ENCODE results near the gene TMA7. TPM values are rescaled to one million over a fixed set of nuclear protein-coding genes. Genes with fewer than 3 reads are reported as not detected.
A peak's percentile ranks its signal among the peaks of the same experiment; 100 is the strongest.

Gene TMA7
- total and polyA plus RNA-seq, 9 of the 15 experiments (the other 6 are each of a cell fraction or from before 2014, with no cell fraction given) = 209 to 1,003 (median 486) TPM

- TF ChIP-seq NR2C2 (CRISPR knock-in tag; IDR thresholded peaks at IDR 0.05) = no peak
- TF ChIP-seq NR2C2 (tag; IDR thresholded peaks at IDR 0.05) = peak; percentile 41; the same call in 1 of the 2 replicates
- TF ChIP-seq ZNF639 (CRISPR knock-in tag; conservative IDR thresholded peaks at IDR 0.05 in 1 of 2, IDR thresholded peaks at IDR 0.05 in 1 of 2) = 0 out of 4 replicates have a peak, but pooled peaks of 1 of the 2 experiments have one; percentile 29
- TF ChIP-seq HMGN3 (IDR thresholded peaks at IDR 0.05; ENCODE audit: borderline replicate concordance, extremely low read depth, insufficient read length, low read depth, low read length) = peak; percentile 17
- TF ChIP-seq CCNT2 (IDR thresholded peaks at IDR 0.05; ENCODE audit: borderline replicate concordance, extremely low read depth, insufficient read length, low read depth, low read length) = peak; percentile 38
- peak; percentile 51; the same call in 1 of the 2 replicates for TF ChIP-seq ELF1 (tag; IDR thresholded peaks at IDR 0.05)
- TF ChIP-seq CSDE1 (IDR thresholded peaks at IDR 0.05) = no peak; a peak in 1 of 4 replicates
- peak; percentile 79 for TF ChIP-seq RBBP5 (IDR thresholded peaks at IDR 0.05; ENCODE audit: borderline replicate concordance, insufficient read depth, low read length, poor library complexity, severe bottlenecking)
- TF ChIP-seq SP2 (IDR thresholded peaks at IDR 0.05; ENCODE audit: extremely low read depth, low read depth, low read length, poor library complexity, severe bottlenecking) = no peak
- no peak for TF ChIP-seq ETV1 (tag; conservative IDR thresholded peaks at IDR 0.05; ENCODE audit: low read depth)
- TF ChIP-seq EHMT2 (IDR thresholded peaks at IDR 0.05) = no peak
- TF ChIP-seq EP400 (IDR thresholded peaks at IDR 0.05) = no peak
- no peak for TF ChIP-seq HDAC3 (IDR thresholded peaks at IDR 0.05; ENCODE audit: borderline replicate concordance, partially characterized antibody)
- TF ChIP-seq POLR2AphosphoS5 (IDR thresholded peaks at IDR 0.05; ENCODE audit: control insufficient read depth, insufficient read depth, low read depth, low read length) = no peak
- TF ChIP-seq ZNF263 (CRISPR knock-in tag; IDR thresholded peaks at IDR 0.05; ENCODE audit: borderline replicate concordance) = no peak
- peak; percentile 74 to 96 (median 86); a peak in 5 of 6 replicates for TF ChIP-seq ZBTB11 (CRISPR knock-in tag; IDR thresholded peaks at IDR 0.05)
- peak; percentile 67 for TF ChIP-seq GABPB1 (CRISPR knock-in tag; IDR thresholded peaks at IDR 0.05)
- peak; percentile 65 for TF ChIP-seq RBFOX2 (IDR thresholded peaks at IDR 0.05; ENCODE audit: low read depth, low read length)
- TF ChIP-seq CXXC5 (CRISPR knock-in tag; IDR thresholded peaks at IDR 0.05) = peak; percentile 42; the same call in 1 of the 2 replicates
- TF ChIP-seq YY1 (IDR thresholded peaks at IDR 0.05; ENCODE audit: borderline replicate concordance in 1 of 3, control insufficient read depth in 1 of 3, extremely low read depth in 1 of 3, insufficient read depth in 3 of 3, insufficient read length in 1 of 3, insufficient replicate concordance in 2 of 3, low read depth in 1 of 3, low read length in 2 of 3) = peak in 1 of 3 experiments; percentile 23
Observed at GRCh38 chr3:48429317-48429959, 10.6 kb upstream of the TMA7 start (continued).

All from K562 (cell line).